Urothelium cell line (cell line): ENCODE data around the gene MROH7.

Experiments
- DNase-seq: peaks from one replicate; pipeline ENCODE4 v3.0.0; 2011; ENCODE audit warnings: low spot score, mixed read lengths
- FAIRE-seq: peaks from 2 replicates; lab custom pipeline; 2011; peaks lifted over from hg19 to GRCh38; lab: Jason Lieb, UNC

The MROH7 gene

GRCh38 chr1:54640863-54641836 is at the start of gene MROH7:
Gene MROH7, plus strand, starts transcription at chr1:54641786. Its CDS starts 11,141 bp downstream, at chr1:54652927.
- DNase-seq = no peak

GRCh38 chr1:54593571-54594160 is 47.9 kb upstream of the MROH7 start:
- DNase-seq = no peak
- FAIRE-seq = no peak

More at GRCh38 chr1:54640863-54641836, at the start of gene MROH7:
- no peak for FAIRE-seq

- FAIRE-seq = no peak
Measured at GRCh38 chr1:54594463-54594862, 47.1 kb upstream of the MROH7 start.

GRCh38 chr1:54595956-54596498 is 45.6 kb upstream of the MROH7 start:
- FAIRE-seq = no peak
- no peak for DNase-seq

More at GRCh38 chr1:54594463-54594862, 47.1 kb upstream of the MROH7 start:
- DNase-seq = no peak

- DNase-seq (no peak), FAIRE-seq (no peak)
Measured at GRCh38 chr1:54596756-54597155, 44.8 kb upstream of the MROH7 start.

- DNase-seq (no peak), FAIRE-seq (no peak)
Measured at GRCh38 chr1:54597455-54598030, 44.0 kb upstream of the MROH7 start.

GRCh38 chr1:54599211-54599823 is 42.3 kb upstream of the MROH7 start:
- DNase-seq (no peak), FAIRE-seq (no peak)

- DNase-seq (no peak), FAIRE-seq (peak; percentile 55)
Measured at GRCh38 chr1:54600947-54601721, 40.5 kb upstream of the MROH7 start.

GRCh38 chr1:54601730-54602129 is 39.9 kb upstream of the MROH7 start:
- DNase-seq = no peak
- FAIRE-seq = no peak

- FAIRE-seq = no peak
Measured at GRCh38 chr1:54602554-54602953, 39.0 kb upstream of the MROH7 start.

GRCh38 chr1:54603241-54603640 is 38.3 kb upstream of the MROH7 start:
- DNase-seq = no peak
- no peak for FAIRE-seq

More at GRCh38 chr1:54602554-54602953, 39.0 kb upstream of the MROH7 start:
- DNase-seq = no peak

GRCh38 chr1:54604051-54604450 is 37.5 kb upstream of the MROH7 start:
- DNase-seq (no peak), FAIRE-seq (no peak)

- DNase-seq (no peak), FAIRE-seq (peak; percentile 13)
Measured at GRCh38 chr1:54604572-54605370, 36.8 kb upstream of the MROH7 start.

GRCh38 chr1:54606096-54606989 is 35.2 kb upstream of the MROH7 start:
- FAIRE-seq (no peak), DNase-seq (no peak)

- FAIRE-seq = peak; percentile 59
Measured at GRCh38 chr1:54606990-54607325, 34.6 kb upstream of the MROH7 start.

GRCh38 chr1:54607821-54608565 is 33.6 kb upstream of the MROH7 start:
- FAIRE-seq (no peak), DNase-seq (no peak)

More at GRCh38 chr1:54606990-54607325, 34.6 kb upstream of the MROH7 start:
- DNase-seq = no peak

- DNase-seq (no peak), FAIRE-seq (no peak)
Measured at GRCh38 chr1:54608566-54609230, 32.9 kb upstream of the MROH7 start.
